ENCODE data around the gene MELK.

MELK gene

GRCh38 chr9:36664806-36665205, 92.1 kb downstream of the MELK start:
- Histone ChIP-seq H3K27me3 (ENCODE audit: low read depth) (no peaks in the 10 kb centered on the region), H3K9me3 (no peaks in the 10 kb centered on the region), H3K36me3 (replicated peaks) (peaks cover 37% of the 10 kb centered on the region), H3K4me1 (no peaks in the 10 kb centered on the region), H3K4me3 (no peak overlapping the region)
- no peak for DNase-seq (ENCODE audit: low spot score in 2 of 2)
- in situ Hi-C loops (cut with MboI; ENCODE audit: low sequenced_read_pairs) = no loop called here

GRCh38 chr9:36665387-36665786, 92.7 kb downstream of the MELK start:
- in situ Hi-C loops (cut with MboI; ENCODE audit: low sequenced_read_pairs) = no loop called here
- DNase-seq (ENCODE audit: low spot score in 2 of 2) = no peak
- Histone ChIP-seq H3K36me3 (replicated peaks) (peaks cover 37% of the 10 kb centered on the region), H3K9me3 (no peaks in the 10 kb centered on the region), H3K4me3 (no peak overlapping the region), H3K27me3 (ENCODE audit: low read depth) (no peaks in the 10 kb centered on the region), H3K4me1 (no peaks in the 10 kb centered on the region)

- Histone ChIP-seq H3K4me3 (no peak overlapping the region), H3K27me3 (ENCODE audit: low read depth) (no peaks in the 10 kb centered on the region), H3K9me3 (no peaks in the 10 kb centered on the region), H3K4me1 (no peaks in the 10 kb centered on the region), H3K36me3 (replicated peaks) (peaks cover 39% of the 10 kb centered on the region)
- in situ Hi-C loops (cut with MboI; ENCODE audit: low sequenced_read_pairs) = no loop called here
- DNase-seq (ENCODE audit: low spot score in 2 of 2) = no peak
Measured at GRCh38 chr9:36665921-36666431, 93.3 kb downstream of the MELK start.

- Histone ChIP-seq H3K36me3 (replicated peaks) (peaks cover 57% of the 10 kb centered on the region), H3K4me3 (no peak overlapping the region)
Measured at GRCh38 chr9:36671561-36671960, 98.9 kb downstream of the MELK start.

GRCh38 chr9:36676091-36676490, 103.4 kb downstream of the MELK start:
- in situ Hi-C loops (cut with MboI; ENCODE audit: low sequenced_read_pairs) = loop anchor here (25.0 kb wide), 1 partner anchor 111 kb away; no protein-coding TSS in a partner anchor
- H3K4me3 ChIP-seq = no peak overlapping the region
- DNase-seq (ENCODE audit: low spot score in 2 of 2) = no peak
- H3K27me3 ChIP-seq (ENCODE audit: low read depth) = no peaks in the 10 kb centered on the region
- no peaks in the 10 kb centered on the region for H3K9me3 ChIP-seq
- peaks cover 10% of the 10 kb centered on the region; the same call in 1 of the 2 replicates for H3K4me1 ChIP-seq
- H3K36me3 ChIP-seq (replicated peaks) = peaks cover 60% of the 10 kb centered on the region

More at GRCh38 chr9:36671561-36671960, 98.9 kb downstream of the MELK start:
- no peak for DNase-seq (ENCODE audit: low spot score in 2 of 2)
- Histone ChIP-seq H3K4me1 (peaks cover 5% of the 10 kb centered on the region; the same call in 1 of the 2 replicates), H3K27me3 (ENCODE audit: low read depth) (no peaks in the 10 kb centered on the region), H3K9me3 (no peaks in the 10 kb centered on the region)
- in situ Hi-C loops (cut with MboI; ENCODE audit: low sequenced_read_pairs) = no loop called here

GRCh38 chr9:36676778-36677485, 104.2 kb downstream of the MELK start:
- DNase-seq (ENCODE audit: low spot score in 2 of 2) = no peak
- in situ Hi-C loops (cut with MboI; ENCODE audit: low sequenced_read_pairs) = loop anchor here (25.0 kb wide), 1 partner anchor 110 kb away; no protein-coding TSS in a partner anchor
- H3K36me3 ChIP-seq (replicated peaks) = peaks cover 52% of the 10 kb centered on the region
- peaks cover 10% of the 10 kb centered on the region; the same call in 1 of the 2 replicates for H3K4me1 ChIP-seq
- H3K9me3 ChIP-seq = 0 out of 2 replicates have a peak, but pooled peaks cover 2% of the 10 kb centered on the region
- H3K27me3 ChIP-seq (ENCODE audit: low read depth) = no peaks in the 10 kb centered on the region
- H3K4me3 ChIP-seq = no peak overlapping the region

GRCh38 chr9:36677611-36678010, 104.9 kb downstream of the MELK start:
- peaks cover 48% of the 10 kb centered on the region for H3K36me3 ChIP-seq (replicated peaks)
- no peaks in the 10 kb centered on the region for H3K27me3 ChIP-seq (ENCODE audit: low read depth)
- DNase-seq (ENCODE audit: low spot score in 2 of 2) = no peak
- peaks cover 10% of the 10 kb centered on the region; the same call in 1 of the 2 replicates for H3K4me1 ChIP-seq
- in situ Hi-C loops (cut with MboI; ENCODE audit: low sequenced_read_pairs) = loop anchor here (25.0 kb wide), 1 partner anchor 110 kb away; no protein-coding TSS in a partner anchor
- no peak overlapping the region for H3K4me3 ChIP-seq
- 0 out of 2 replicates have a peak, but pooled peaks cover 2% of the 10 kb centered on the region for H3K9me3 ChIP-seq

- Histone ChIP-seq H3K9me3 (0 out of 2 replicates have a peak, but pooled peaks cover 2% of the 10 kb centered on the region), H3K4me3 (no peak overlapping the region), H3K4me1 (peaks cover 10% of the 10 kb centered on the region; the same call in 1 of the 2 replicates), H3K27me3 (ENCODE audit: low read depth) (no peaks in the 10 kb centered on the region), H3K36me3 (replicated peaks) (peaks cover 33% of the 10 kb centered on the region)
- in situ Hi-C loops (cut with MboI; ENCODE audit: low sequenced_read_pairs) = loop anchor here (25.0 kb wide), 1 partner anchor 108 kb away; no protein-coding TSS in a partner anchor
- DNase-seq (ENCODE audit: low spot score in 2 of 2) = no peak
Measured at GRCh38 chr9:36679710-36680109, 107.0 kb downstream of the MELK start.

- DNase-seq (ENCODE audit: low spot score in 2 of 2) = no peak
- 0 out of 2 replicates have a peak, but pooled peaks cover 2% of the 10 kb centered on the region for H3K9me3 ChIP-seq
- H3K27me3 ChIP-seq (ENCODE audit: low read depth) = no peaks in the 10 kb centered on the region
- H3K4me1 ChIP-seq = no peaks in the 10 kb centered on the region
- H3K4me3 ChIP-seq = no peak overlapping the region
- no peaks in the 10 kb centered on the region for H3K36me3 ChIP-seq (replicated peaks)
- in situ Hi-C loops (cut with MboI; ENCODE audit: low sequenced_read_pairs) = loop anchor here (25.0 kb wide), 1 partner anchor 101 kb away; no protein-coding TSS in a partner anchor
Measured at GRCh38 chr9:36686471-36686870, 113.8 kb downstream of the MELK start.

- Histone ChIP-seq H3K4me3 (no peak overlapping the region), H3K4me1 (no peaks in the 10 kb centered on the region), H3K36me3 (replicated peaks) (no peaks in the 10 kb centered on the region), H3K9me3 (no peaks in the 10 kb centered on the region), H3K27me3 (ENCODE audit: low read depth) (no peaks in the 10 kb centered on the region; the same call in 1 of the 2 replicates)
- in situ Hi-C loops (cut with MboI; ENCODE audit: low sequenced_read_pairs) = loop anchor here (25.0 kb wide), 1 partner anchor 97 kb away; no protein-coding TSS in a partner anchor
- DNase-seq (ENCODE audit: low spot score in 2 of 2) = no peak
Measured at GRCh38 chr9:36690412-36691168, 117.9 kb downstream of the MELK start.

- H3K4me1 ChIP-seq = no peaks in the 10 kb centered on the region
- no peaks in the 10 kb centered on the region for H3K9me3 ChIP-seq
- H3K27me3 ChIP-seq (ENCODE audit: low read depth) = no peaks in the 10 kb centered on the region; the same call in 1 of the 2 replicates
- no peak overlapping the region for H3K4me3 ChIP-seq
- DNase-seq (ENCODE audit: low spot score in 2 of 2) = no peak
- in situ Hi-C loops (cut with MboI; ENCODE audit: low sequenced_read_pairs) = loop anchor here (25.0 kb wide), 1 partner anchor 96 kb away; no protein-coding TSS in a partner anchor
- no peaks in the 10 kb centered on the region for H3K36me3 ChIP-seq (replicated peaks)
Measured at GRCh38 chr9:36691671-36692070, 119.0 kb downstream of the MELK start.

- H3K27me3 ChIP-seq (ENCODE audit: low read depth) = peaks cover 6% of the 10 kb centered on the region; the same call in 1 of the 2 replicates
- no peaks in the 10 kb centered on the region for H3K4me1 ChIP-seq
- no peaks in the 10 kb centered on the region for H3K36me3 ChIP-seq (replicated peaks)
- no peaks in the 10 kb centered on the region; the same call in 1 of the 2 replicates for H3K9me3 ChIP-seq
- in situ Hi-C loops (cut with MboI; ENCODE audit: low sequenced_read_pairs) = loop anchor here (25.0 kb wide), 1 partner anchor 88 kb away; no protein-coding TSS in a partner anchor
- no peak overlapping the region for H3K4me3 ChIP-seq
- DNase-seq (ENCODE audit: low spot score in 2 of 2) = no peak
Measured at GRCh38 chr9:36698984-36699383, 126.3 kb downstream of the MELK start.

- H3K36me3 ChIP-seq (replicated peaks) = no peaks in the 10 kb centered on the region
- in situ Hi-C loops (cut with MboI; ENCODE audit: low sequenced_read_pairs) = no loop called here
- DNase-seq (ENCODE audit: low spot score in 2 of 2) = no peak
- no peaks in the 10 kb centered on the region for H3K4me1 ChIP-seq
- peaks cover 6% of the 10 kb centered on the region; the same call in 1 of the 2 replicates for H3K27me3 ChIP-seq (ENCODE audit: low read depth)
- no peaks in the 10 kb centered on the region for H3K9me3 ChIP-seq
- no peak overlapping the region for H3K4me3 ChIP-seq
Measured at GRCh38 chr9:36704148-36704547, 131.5 kb downstream of the MELK start.
